NCI-H2171 treated with DMSO at 0.1 percent for 48 hours (cell line): ENCODE results near the gene CHST4.
"Not testable (repeated sequence)": the region's sequence is repeated elsewhere in the genome, so short reads cannot be mapped to it uniquely, and the experiment has no call there.

Experiments used
- DNase-seq: peaks from one replicate; lab custom pipeline; 2025; lab: John Stamatoyannopoulos, UW

The CHST4 gene

DNA sequence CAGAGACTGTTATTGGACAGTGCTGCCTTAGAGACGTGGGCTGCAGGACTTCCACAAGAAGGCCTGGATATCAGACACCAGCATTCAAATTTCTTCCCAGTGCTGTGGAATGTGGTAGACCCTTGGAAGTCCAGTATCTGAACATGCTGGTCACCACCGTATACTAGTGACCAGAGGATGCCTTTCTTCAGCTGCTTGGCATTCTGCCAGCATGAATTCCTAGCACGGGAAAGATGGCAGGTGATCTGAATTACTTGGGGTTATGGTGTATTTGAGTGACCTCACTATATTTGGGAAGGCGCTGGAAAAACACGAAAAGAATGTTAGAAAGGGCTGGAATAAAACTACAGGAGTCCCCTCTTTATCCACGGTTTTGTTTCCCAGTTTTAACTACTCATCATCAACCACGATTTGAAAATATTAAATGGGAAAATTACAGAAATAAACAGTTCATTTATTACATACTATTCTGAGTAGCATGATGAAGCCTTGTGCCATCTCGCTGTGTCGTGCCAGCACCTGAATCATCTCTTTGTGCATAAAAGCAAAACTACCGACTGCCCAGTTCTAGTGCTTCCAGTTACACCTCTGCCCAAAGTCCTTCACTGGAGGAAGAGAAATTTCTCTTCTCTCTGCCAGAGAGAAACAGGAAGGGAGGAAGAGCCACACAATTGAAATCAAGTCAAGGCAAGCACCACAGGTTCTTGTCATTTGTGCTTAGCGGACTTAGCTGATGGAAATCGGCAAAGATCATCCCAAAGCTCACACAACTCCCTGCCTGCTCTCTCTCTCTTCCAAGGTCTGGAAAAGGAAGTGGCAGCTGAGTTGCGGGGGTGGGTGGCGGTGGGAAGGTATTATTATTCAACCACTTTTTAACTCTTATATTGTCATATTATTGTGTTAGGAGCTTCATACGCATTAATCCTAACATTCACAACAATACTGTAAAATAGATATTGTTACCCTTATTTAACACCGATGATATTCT lies 1.4 kb upstream of the CHST4 start:
- no peak for DNase-seq

DNA sequence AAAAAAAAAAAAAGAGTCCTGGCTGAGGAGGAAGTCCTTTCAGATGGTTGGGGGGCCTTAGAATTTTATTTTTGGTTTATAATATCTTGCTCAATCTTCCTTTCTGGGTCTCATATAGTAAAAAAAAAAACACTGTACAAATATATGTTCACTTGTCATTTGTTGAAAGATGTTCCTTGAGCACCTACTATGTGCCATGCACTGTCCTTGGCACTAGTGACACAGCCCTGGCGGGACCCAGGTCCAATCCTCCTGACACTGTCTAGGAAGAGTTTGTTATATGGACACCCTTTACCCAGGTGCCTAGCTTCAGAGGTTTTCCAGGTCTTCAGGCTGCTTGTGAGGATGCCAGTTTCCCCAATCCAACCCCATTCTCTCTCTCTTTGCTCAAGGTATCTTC lies 2.0 kb downstream of the CHST4 start:
- no peak for DNase-seq

DNA sequence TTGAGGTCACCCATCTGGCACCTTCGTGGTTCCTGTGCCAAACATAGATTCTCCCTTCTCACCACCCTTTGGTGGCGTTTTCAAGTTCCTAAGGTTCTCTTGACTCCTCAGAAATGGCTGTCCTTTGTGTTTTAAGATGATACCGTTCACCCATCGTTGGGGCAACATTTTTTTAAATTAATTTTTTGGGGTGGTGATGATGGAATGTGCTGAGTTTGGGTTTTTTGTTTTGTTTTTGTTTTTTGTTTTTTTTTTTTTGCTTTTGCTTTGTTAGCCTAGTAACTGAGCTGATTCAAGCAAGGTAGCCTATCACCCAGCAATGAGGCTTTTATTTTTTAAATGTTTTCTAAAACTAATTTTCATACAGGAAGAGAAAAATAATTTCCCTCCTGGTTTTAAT lies 2.6 kb downstream of the CHST4 start:
- DNase-seq: no peak

GRCh38 chr16:71532366-71532765 lies 6.1 kb downstream of the CHST4 start:
- DNase-seq: no peak

- DNase-seq: no peak
Observed at GRCh38 chr16:71536752-71537499, 10.7 kb downstream of the CHST4 start.

DNA sequence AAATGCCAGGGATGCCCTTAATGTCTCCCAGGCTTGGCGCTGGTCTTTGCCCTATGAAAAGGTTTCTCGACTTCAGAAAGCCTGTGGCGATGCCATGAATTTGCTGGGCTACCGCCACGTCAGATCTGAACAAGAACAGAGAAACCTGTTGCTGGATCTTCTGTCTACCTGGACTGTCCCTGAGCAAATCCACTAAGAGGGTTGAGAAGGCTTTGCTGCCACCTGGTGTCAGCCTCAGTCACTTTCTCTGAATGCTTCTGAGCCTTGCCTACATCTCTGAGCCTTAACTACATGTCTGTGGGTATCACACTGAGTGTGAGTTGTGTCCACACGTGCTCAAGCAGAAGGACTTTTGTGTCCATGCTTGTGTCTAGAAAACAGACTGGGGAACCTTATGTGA lies 11.4 kb downstream of the CHST4 start:
- peak; percentile 64 for DNase-seq

DNA sequence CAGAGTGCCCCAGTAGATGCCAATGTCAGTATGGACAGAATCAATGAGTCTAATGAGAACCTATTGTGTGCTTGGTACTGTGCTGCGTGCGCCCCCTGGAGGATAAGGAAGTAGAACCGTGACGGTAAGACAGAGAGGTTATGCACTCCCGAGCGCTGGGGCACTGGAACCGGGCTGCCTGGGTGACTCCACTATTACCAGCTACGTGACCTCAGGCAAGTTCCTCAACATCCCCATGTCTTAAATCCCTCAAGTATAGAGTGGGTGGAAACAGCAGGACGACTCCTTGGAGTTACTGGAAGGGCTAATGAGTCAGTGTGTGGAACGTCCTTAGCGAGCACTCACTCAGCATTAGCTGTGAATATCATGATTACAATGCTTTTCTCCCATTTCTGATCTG lies 16.2 kb downstream of the CHST4 start:
- DNase-seq: peak; percentile 3

DNA sequence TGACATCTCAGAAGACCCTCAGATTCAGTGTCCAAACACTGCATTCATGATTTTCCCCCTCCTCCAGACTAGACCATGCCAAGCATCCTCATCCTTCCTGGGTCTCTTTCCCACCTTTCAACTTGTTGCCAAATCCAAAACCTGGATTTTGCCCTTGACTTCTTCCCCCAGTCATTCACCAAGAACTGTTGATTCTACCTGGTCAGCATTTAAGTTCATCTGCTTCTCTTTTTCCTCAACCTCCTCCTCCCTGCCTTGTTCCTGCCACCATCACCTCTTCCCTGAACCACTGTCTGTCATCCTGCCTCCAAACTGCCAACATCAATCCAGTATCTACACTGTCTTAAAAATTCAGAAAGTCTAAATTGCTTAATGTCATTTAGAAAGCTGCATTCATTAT lies 20.9 kb downstream of the CHST4 start:
- no peak for DNase-seq

DNA sequence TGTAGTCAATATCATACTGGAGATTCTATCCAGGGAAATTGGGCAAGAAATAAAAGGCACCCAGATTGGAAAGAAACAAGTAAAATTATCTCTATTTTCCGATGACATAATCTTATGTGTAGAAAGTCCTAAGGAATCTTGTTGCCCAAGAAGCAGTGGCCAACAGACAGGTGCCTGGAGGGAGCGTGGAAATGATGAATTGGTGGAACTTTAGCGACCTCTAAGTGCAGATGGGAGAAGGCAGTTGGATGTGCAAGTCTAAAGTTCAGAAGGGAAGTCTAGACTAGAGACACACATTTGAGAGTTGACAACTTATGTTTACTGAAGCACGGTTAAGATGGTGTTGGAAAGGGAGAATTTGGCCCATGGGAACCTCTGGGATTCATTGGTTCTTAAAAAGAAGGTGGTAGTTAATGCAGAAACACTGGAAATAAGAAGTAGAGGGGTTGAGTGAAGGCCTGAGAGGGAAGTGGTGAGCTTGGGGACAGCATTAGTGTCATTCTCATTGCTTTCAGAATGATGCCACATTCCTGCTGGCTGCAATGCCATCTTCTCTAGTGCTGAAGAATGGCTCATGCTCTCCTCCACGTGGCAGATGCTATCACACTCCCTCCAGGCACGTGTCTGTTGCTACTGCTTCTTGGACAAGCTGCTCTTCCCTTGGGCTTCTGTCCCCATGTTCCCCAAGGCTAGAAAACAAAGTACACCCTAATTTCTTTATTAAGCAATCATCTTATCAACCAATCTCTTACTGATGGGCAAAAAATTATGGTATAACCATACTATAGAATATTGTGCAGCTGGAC lies 26.7 kb downstream of the CHST4 start:
- peak; percentile 3 for DNase-seq

- no peak for DNase-seq
Observed at GRCh38 chr16:71555230-71555891, 29.1 kb downstream of the CHST4 start.

DNA sequence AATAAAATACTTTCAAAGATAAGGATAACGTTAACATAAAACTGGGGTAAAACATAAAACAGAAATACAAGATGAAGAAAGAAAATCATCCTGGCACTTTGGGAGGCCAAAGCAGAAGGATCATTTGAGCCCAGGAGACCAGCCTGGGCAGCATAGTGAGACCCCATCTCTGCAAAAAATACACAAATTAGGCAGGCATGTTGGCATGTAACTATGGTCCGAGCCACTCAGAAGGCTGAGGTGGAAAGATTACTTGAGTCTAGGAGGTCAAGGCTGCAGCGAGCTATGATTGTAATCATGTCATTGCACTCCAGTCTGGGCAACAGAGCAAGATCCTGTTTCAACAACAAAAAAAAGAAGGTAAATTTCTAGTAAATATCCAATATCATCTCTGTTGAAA lies 31.1 kb downstream of the CHST4 start:
- DNase-seq: no peak

DNA sequence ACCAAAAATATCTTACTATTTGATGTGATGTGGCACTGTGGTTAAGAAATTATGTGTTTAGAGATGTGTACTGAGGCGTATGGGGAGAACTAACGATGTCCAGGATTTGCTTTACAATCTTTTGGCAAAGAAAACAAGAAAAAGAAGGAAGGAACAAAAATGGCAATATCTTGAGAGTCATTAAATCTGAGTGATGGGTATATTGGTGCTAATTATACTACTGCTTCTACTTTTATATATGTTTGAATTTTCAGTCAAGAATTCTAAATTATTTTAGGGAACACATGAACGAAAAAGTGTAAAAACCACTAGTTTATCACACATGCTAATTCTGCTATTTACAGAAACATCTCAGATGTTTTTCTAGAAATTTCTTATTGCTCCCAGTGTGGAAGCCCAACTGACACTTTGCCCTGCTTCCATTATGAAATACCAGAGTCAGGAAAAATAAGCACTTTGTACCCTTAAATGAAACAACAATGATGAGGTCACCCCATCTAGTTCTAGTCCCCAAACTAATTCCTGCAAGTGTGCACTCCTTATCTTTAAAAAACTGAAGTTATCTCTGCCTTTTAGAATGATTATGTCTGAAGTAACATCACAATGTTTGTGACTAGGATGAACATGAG lies 31.8 kb downstream of the CHST4 start:
- no peak for DNase-seq

DNA sequence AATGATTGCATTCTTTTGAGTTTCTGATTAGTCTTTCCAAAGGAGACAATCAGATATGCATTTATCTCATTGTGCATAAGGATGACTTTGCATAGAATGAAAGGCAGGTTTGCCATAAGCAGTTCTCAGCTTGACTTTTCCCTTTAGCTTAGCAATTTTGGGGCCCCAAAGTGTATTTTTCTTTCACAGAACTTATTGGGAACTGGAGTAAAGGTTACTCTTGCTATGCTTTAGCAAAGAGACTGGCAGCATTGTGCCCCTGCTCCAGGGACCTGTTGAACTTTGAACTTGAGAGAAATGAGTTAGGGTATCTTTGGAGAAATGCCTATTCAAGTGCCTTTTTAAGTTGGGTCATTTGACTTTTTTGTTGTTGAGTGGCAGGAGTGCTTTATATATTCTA lies 33.6 kb downstream of the CHST4 start:
- no peak for DNase-seq

- not testable (repeated sequence) for DNase-seq
Observed at GRCh38 chr16:71561886-71562285, 35.7 kb downstream of the CHST4 start.

DNA sequence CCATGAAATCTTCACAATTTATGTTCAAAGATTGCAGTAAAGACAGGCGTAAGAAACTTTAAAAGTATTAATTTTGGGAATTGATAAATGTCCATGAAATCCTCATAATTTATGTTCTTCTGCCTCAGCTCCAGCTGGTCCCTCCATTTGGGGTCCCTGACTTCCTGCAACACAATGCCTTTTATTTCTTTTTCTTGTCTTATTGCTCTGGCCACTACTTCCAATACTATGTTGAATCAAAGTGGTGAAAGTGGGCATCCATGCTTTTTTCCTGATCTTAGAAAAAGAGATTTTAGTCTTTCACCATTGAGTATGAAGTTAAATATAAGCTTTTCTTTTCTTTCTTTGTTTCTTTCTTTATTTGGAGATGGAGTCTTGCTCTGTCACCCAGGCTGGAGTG lies 36.3 kb downstream of the CHST4 start:
- DNase-seq: no peak

- DNase-seq: no peak
Observed at GRCh38 chr16:71564335-71564967, 38.2 kb downstream of the CHST4 start.

DNA sequence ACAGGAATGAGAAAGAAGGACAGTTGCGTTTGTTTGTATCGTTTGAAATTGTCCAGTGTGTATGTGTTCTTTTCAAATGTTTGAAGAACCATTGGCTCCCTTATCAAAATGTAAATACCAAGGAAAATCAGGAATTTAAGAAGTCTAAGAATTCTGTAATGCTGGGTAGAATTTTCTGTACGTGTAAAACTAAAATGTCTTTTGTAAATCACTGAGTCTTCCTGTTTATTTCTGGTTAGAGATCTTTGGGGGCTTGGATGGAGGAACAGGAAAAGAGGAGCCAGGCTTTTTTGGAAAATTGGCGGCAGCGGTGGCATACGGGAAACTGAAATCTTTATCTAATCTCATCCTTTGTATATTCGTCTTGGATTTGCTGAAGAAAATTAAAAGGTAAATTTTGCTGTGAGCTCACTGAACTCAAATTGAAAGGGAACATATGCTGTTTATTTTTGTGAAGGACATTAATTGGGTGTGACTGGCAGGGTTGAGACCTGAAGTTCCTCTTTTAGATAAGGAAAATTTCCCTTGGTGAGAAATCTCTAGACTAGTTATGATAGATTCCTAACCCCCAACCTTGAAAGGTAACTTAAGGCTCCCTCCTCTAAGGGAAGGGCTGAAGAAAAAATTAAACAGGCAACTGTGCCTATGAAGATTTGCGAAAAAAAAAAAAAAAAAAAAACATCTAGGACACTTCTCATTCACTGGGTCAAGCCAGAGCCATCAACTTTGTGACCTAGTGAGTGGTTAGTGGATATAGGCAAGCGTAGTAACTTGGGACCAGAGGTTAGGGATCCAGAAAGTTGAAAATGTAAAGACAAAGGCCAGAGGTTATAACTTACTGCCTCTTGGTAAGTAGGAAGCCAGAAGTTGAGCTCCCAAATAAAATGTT lies 39.8 kb downstream of the CHST4 start:
- DNase-seq: no peak

DNA sequence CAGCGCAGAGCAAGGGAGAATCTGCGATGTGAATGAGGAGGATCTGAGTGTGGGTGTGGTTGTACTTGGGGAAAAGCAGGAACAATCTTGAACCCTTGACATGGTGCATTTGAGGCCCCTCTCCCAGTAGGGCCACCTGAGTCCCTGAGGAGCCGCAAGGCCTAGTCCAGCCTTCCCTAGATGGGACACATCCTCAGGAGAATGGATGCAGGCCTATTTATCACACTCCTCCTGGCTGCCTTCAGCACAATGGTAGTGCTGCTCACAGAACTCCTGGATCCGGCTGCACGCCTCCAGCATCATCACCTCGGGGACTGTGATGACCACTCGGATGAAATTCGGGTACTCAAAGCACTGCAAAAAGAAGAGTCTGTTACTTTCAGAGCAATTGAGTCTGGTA lies 41.7 kb downstream of the CHST4 start:
- no peak for DNase-seq

DNA sequence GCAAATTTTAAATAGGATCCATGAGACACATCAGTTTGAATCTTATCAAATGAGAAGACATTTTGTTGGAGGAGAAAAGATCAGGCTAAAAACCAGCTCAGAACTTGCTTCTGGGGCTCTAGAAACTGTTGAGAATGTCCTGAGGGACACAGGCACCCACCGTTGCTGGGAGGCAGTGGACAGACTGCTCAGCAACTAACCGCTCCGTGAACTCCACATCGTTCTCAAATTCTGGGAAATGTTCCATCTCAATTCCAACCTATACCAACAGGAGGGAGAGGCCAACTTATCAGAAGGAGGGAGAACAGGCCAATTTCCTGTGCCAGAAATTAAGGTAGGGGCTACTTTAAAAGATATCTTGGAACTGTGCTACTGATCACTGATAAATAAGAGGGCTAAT lies 42.3 kb downstream of the CHST4 start:
- no peak for DNase-seq

GRCh38 chr16:71569621-71570020 lies 43.4 kb downstream of the CHST4 start:
- DNase-seq: no peak
